Gastroesophageal sphincter (tissue), 4 donors: ENCODE data around the gene COA8. TPM values are rescaled to one million over a fixed set of nuclear protein-coding genes. Genes with fewer than 3 reads are reported as not detected.

ENCODE experiments used
- ATAC-seq: fragments of 150-250 bp; one replicate; pipeline ENCODE4 v1.9.1; 2016; ENCODE audit warnings: mild to moderate bottlenecking, moderate library complexity
- H3K27ac ChIP-seq, 4 donors: fragments of 200-600 bp; sonication (generic) in 3 of 4; 1 replicate in 3 of 4; 2 replicates in 1 of 4; pipeline ENCODE4 v1.5.1; 2016 to 2019
- H3K27me3 ChIP-seq: fragments of 200-600 bp; sonication (generic); one replicate; pipeline ENCODE4 v1.5.1; 2019
- H3K36me3 ChIP-seq, 2 donors: fragments of 200-600 bp; sonication (generic); one replicate each; pipeline ENCODE4 v1.5.1; 2019; ENCODE audit warnings: control low read depth in 1 of 2
- H3K4me1 ChIP-seq, 3 donors: fragments of 200-600 bp; sonication (generic); 1 replicate in 2 of 3; 2 replicates in 1 of 3; pipeline ENCODE4 v1.5.1; 2016 to 2019; ENCODE audit warnings: control low read depth in 2 of 3
- H3K4me3 ChIP-seq, 2 donors: fragments of 200-600 bp; sonication (generic); one replicate each; pipeline ENCODE4 v1.5.1; 2019; ENCODE audit warnings: mild to moderate bottlenecking in 1 of 2, moderate library complexity in 1 of 2
- H3K9me3 ChIP-seq, 3 donors: fragments of 200-600 bp; sonication (generic); one replicate each; pipeline ENCODE4 v1.5.1; 2017 to 2019; ENCODE audit warnings: control low read depth in 2 of 3
- EP300 ChIP-seq: sonication (generic); formaldehyde crosslinking; IDR thresholded peaks from one replicate; pipeline ENCODE4 v1.6.1; 2017; ENCODE audit warnings: antibody characterized with exemption, mild to moderate bottlenecking
- POLR2A ChIP-seq, 2 donors: fragments of 450-650 bp; IDR thresholded peaks; one replicate each; pipeline ENCODE4 v1.6.1; 2017; ENCODE audit warnings: antibody characterized with exemption in 2 of 2, mild to moderate bottlenecking in 2 of 2, moderate library complexity in 1 of 2
- POLR2AphosphoS5 ChIP-seq: sonication (generic); formaldehyde crosslinking; IDR thresholded peaks from one replicate; pipeline ENCODE4 v1.6.1; 2017; ENCODE audit warnings: antibody characterized with exemption
- WGBS, 2 donors: methylation state at CpG; one replicate each; pipeline ENCODE4 v1.1.5; 2018; ENCODE audit warnings: low coverage in 1 of 2; 5-methylcytosine and 5-hydroxymethylcytosine counted together
- total RNA-seq, 4 donors: library from RNA; depleted of rRNA; stranded (reverse); fragments of >200 nt; gene quantifications; one replicate each; pipeline ENCODE4 v1.1.0, GENCODE V29; 2016
- TF ChIP-seq, protein P1 (sequence below), 4 experiments: fragments of 200-600 bp in 2 of 4; fragments of 450-650 bp in 2 of 4; sonication (generic) in 1 of 4; IDR thresholded peaks; one replicate each; pipeline ENCODE4 v1.5.1; 2017 to 2019; ENCODE audit warnings: antibody characterized with exemption in 4 of 4, mild to moderate bottlenecking in 2 of 4, moderate library complexity in 2 of 4

The COA8 gene
- total RNA-seq, 4 donors from 2014 or later, result 25.8 to 41.4 (median 28.4) TPM

DNA sequence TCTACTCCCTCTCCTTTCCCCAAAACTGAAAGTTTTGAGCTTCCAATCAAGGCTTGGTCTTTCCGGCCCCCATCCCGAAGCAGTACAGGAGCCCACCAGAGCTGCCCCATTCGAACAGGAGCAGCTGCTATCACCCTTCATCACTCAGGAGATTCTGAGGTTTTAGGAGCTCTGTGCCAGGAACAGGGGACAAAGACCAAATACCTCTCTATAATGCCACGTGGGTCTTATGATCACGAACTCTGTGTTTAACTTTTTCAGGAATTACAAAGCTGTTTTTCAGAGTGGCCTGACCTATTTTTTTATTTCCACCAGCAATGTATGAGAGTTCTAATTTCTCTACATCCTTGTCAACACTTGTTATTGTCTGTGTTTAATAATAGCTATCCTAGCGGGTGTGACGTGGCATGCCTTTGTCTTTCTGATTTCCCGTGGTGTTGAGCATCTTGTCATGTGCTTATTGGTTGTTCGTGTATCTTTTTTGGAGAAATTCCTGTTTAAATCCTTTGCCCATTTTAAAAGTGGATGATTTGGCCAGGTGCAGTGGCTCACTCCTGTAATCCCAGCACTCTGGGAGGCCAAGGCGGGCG lies 21.7 kb downstream of the COA8 start:
- no peak for ATAC-seq
- Histone ChIP-seq H3K4me3 (no peak overlapping the region), H3K36me3 (peaks cover 0 to 60% of the 10 kb centered on the region in 2 donors), H3K27me3 (no peaks in the 10 kb centered on the region), H3K4me1 (no peaks in the 10 kb centered on the region), H3K9me3 (no peaks in the 10 kb centered on the region), H3K27ac (no peak overlapping the region)
- TF ChIP-seq POLR2AphosphoS5 (no peak), EP300 (no peak), POLR2A (IDR thresholded peaks at IDR 0.05) (no peak)
- TF ChIP-seq, protein P1, sequence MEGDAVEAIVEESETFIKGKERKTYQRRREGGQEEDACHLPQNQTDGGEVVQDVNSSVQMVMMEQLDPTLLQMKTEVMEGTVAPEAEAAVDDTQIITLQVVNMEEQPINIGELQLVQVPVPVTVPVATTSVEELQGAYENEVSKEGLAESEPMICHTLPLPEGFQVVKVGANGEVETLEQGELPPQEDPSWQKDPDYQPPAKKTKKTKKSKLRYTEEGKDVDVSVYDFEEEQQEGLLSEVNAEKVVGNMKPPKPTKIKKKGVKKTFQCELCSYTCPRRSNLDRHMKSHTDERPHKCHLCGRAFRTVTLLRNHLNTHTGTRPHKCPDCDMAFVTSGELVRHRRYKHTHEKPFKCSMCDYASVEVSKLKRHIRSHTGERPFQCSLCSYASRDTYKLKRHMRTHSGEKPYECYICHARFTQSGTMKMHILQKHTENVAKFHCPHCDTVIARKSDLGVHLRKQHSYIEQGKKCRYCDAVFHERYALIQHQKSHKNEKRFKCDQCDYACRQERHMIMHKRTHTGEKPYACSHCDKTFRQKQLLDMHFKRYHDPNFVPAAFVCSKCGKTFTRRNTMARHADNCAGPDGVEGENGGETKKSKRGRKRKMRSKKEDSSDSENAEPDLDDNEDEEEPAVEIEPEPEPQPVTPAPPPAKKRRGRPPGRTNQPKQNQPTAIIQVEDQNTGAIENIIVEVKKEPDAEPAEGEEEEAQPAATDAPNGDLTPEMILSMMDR (IDR thresholded peaks at IDR 0.05), result no peak
- WGBS, 2 donors, result 69 to 80% methylated on average over 8 to 10 of the region's 11 CpGs

- peak; percentile 19 for ATAC-seq
- WGBS, 2 donors, result 72% methylated on average over 6 of the region's 6 CpGs; no CpG with 5 or more reads in 1 of the 2 donors
- TF ChIP-seq POLR2AphosphoS5 (no peak), POLR2A (IDR thresholded peaks at IDR 0.05) (no peak), EP300 (no peak)
- TF ChIP-seq, protein P1 (IDR thresholded peaks at IDR 0.05), result no peak
- Histone ChIP-seq H3K27me3 (no peaks in the 10 kb centered on the region), H3K36me3 (peaks cover 0 to 33% of the 10 kb centered on the region in 2 donors), H3K27ac (peak overlapping the region in 3 of 4 donors; percentile 27 to 57 (median 55)), H3K4me3 (no peak overlapping the region), H3K9me3 (no peaks in the 10 kb centered on the region), H3K4me1 (peaks cover 0 to 21% (median 4%) of the 10 kb centered on the region in 3 donors)
Measured at GRCh38 chr14:103593577-103593976, 30.8 kb downstream of the COA8 start.

GRCh38 chr14:103594265-103594664 lies 31.5 kb downstream of the COA8 start:
- no peaks in the 10 kb centered on the region for H3K9me3 ChIP-seq
- H3K27ac ChIP-seq, result peak overlapping the region in 3 of 4 donors; percentile 27 to 57 (median 55)
- 72 to 88% methylated on average over 2 to 4 of the region's 11 CpGs for WGBS, 2 donors
- TF ChIP-seq POLR2AphosphoS5 (no peak), EP300 (no peak), POLR2A (IDR thresholded peaks at IDR 0.05) (no peak)
- TF ChIP-seq, protein P1 (IDR thresholded peaks at IDR 0.05), result no peak
- no peaks in the 10 kb centered on the region for H3K27me3 ChIP-seq
- H3K4me3 ChIP-seq, result no peak overlapping the region
- peaks cover 0 to 21% (median 4%) of the 10 kb centered on the region in 3 donors for H3K4me1 ChIP-seq
- peak; percentile 57 for ATAC-seq
- peaks cover 0 to 26% of the 10 kb centered on the region in 2 donors for H3K36me3 ChIP-seq

DNA sequence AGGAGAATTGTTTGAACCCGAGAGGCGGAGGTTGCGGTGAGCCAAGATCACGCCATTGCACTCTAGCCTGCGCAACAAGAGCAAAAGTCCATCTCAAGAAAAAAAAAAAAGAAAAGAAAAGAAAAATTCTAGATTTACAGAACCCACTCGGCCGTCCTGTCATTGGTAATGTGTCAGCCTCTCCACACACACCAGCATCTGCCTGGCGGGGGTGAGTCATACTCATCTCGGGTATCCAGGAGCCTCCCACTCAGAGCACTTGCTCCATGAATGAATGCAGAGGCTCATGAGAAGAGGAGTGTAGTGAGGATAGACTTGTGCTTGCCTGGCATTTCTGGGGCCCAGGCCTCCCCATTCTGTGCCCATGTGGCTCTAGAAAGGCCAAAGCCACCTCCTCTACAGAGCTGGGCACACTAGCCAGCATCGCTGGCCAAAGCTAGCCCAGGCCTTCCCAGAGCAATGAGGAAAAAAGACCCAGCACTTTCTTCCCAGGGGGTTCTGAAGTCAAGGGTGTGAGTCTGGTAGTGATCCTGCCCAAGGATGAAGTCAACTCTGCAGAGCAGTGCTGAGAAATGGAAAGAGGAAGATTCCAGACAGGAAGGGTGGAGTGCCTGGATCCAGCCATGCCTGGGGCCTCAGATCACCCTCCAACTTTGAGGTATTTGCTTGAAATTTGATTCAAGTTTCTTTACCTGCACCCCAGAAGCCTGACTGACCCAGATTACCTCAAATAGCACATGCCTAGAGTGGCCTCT lies 35.0 kb downstream of the COA8 start:
- ATAC-seq, result peak; percentile 76
- Histone ChIP-seq H3K4me3 (no peak overlapping the region), H3K36me3 (peaks cover 0 to 4% of the 10 kb centered on the region in 2 donors), H3K27ac (peak overlapping the region in 1 of 4 donors; percentile 43), H3K9me3 (no peaks in the 10 kb centered on the region), H3K4me1 (peaks cover 0 to 21% (median 4%) of the 10 kb centered on the region in 3 donors), H3K27me3 (no peaks in the 10 kb centered on the region)
- 78% methylated on average over 9 of the region's 10 CpGs; no CpG with 5 or more reads in 1 of the 2 donors for WGBS, 2 donors
- TF ChIP-seq, protein P1 (IDR thresholded peaks at IDR 0.05), result no peak
- TF ChIP-seq POLR2AphosphoS5 (no peak), POLR2A (IDR thresholded peaks at IDR 0.05) (no peak), EP300 (no peak)
